HG03097 (cell line): ENCODE data around the gene FMO2.

Experiments used
- ATAC-seq: cut with Tn5 transposase; IDR thresholded peaks from one replicate; pipeline ENCODE4 v1.9.1; 2021; ENCODE audit not compliant: unreplicated experiment, low FRiP score

FMO2 gene, protein sequence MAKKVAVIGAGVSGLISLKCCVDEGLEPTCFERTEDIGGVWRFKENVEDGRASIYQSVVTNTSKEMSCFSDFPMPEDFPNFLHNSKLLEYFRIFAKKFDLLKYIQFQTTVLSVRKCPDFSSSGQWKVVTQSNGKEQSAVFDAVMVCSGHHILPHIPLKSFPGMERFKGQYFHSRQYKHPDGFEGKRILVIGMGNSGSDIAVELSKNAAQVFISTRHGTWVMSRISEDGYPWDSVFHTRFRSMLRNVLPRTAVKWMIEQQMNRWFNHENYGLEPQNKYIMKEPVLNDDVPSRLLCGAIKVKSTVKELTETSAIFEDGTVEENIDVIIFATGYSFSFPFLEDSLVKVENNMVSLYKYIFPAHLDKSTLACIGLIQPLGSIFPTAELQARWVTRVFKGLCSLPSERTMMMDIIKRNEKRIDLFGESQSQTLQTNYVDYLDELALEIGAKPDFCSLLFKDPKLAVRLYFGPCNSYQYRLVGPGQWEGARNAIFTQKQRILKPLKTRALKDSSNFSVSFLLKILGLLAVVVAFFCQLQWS

DNA sequence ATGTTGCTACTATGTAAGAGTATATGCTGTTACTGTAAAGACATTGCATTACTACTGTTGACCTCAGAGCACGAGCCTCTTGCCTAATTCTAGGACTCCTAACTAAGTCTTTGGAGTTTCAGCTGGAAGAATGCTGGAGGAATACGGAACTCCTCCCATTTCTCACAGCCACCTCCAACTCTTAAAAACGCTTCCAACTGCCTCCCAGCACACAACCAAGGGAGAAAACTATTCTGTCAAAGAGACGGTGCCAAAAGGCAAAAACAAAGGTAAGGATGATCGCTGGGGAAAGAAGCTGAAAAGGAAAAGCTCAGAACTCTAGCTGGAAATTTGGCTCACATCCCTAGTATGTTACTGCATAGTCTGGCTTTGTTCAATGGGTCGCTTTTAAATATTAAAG, at the start of gene FMO2:
Gene FMO2, plus strand, starts transcription at position 210 of the 400 bp plus-strand sequence. CDS start 414 bp downstream, outside the sequence.
- ATAC-seq, result no peak

DNA sequence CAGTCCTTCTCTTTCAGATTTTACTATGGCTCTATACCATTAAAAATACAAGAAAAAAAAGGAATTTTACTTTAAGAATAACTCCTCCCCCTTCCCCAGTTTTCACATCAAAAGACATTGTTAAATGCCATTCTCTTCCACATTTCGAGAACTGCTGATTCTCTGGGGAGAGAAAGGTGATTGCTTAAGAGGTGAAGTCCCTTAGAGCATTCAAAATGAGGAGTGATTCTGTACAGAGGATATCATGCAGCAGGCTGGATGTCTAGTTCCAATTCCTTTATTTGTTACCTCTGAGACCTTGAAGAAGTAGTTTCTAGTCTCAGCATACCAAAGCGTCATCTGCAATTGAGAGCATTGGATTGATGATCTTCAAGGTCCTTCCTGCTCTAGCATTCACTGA, 47.5 kb upstream of the FMO2 start:
- no peak for ATAC-seq

DNA sequence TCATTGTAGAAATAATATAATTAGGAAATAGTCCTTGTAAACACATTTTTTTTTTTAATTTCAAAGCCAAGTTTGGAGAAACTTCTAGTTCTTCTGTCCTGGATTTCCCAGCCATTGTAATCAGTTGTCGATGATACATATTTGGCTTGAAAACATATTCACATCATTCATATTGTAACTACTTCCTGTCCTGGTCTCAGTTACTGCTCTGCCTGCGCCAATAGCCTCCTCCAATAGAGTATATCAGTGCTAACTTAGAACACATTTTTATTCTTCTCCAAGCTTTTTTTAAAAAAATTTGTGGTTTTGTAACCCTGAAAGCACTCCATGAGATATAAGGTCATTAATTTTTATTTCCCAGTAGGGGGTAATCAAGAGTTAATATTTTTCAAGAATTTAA, 46.1 kb upstream of the FMO2 start:
- ATAC-seq, result no peak

DNA sequence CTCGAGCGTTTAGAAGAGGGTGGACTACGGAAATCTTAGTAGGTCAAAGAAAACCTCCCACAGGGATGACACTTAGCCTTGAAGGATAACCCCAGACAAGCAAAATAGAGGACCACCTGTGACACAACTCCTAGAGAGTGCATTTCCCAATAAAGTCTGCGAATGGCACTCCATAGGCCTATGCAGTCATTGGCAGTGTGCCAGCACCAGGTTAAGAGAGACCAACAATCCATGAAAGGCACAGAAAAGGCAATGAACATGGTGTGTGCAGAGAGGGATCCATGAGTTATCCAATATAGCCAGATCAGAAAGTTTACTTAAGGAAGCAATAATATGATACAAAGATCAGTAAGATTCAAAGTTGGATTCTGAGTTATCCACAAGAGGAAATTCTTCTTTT, 45.2 kb upstream of the FMO2 start:
- ATAC-seq, result no peak

DNA sequence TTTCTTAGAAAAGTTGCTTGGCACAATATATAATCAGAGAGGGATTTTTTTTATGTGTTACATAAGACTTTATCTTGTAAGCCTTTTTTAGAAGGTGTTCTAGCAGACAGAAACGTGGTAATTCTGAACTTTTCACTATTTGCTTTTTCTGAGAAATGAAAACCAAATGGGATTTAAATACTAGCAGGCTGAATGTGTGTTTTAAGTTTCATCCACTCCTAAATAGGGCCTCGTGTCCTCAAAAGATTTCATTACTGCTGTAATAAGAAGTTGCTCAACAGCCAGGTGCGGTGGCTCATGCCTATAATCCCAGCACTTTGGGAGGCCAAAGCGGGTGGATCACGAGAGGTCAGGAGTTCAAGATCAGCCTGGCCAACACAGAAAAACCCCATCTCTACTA, 44.7 kb upstream of the FMO2 start:
- no peak for ATAC-seq

DNA sequence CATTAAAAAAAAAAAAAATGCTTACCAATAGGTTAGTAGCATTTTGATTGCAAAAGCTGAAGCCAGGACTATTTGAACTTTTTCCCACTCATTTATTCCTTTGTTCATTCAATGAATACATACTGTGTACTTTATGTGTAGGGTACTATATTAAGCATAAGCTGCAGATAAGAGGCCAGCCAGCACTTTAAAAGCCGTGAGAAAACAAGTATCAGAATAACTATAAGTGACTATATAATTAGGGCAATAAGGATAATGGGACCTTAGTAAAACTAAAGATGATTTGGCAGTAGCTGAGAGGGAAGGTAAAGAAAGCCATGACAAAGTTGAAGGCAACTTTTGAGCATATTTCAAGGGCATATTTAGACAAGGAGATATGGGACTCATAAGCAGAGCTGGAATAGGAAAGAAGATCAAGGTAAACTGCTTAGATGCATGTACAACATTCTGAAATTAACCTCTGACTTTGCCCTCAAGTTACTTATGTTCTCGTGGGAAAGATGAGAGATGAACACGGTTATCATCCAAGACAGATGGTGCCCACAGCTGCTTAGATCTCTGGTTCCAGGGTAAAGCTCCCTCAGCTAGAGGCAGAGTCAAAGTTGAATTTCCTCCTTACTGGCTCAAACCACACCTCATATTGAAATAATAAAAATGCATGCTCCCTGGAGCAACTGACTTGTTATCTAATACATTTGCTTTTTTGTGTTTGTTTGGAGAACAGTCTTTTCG, 44.0 kb upstream of the FMO2 start:
- ATAC-seq, result no peak

DNA sequence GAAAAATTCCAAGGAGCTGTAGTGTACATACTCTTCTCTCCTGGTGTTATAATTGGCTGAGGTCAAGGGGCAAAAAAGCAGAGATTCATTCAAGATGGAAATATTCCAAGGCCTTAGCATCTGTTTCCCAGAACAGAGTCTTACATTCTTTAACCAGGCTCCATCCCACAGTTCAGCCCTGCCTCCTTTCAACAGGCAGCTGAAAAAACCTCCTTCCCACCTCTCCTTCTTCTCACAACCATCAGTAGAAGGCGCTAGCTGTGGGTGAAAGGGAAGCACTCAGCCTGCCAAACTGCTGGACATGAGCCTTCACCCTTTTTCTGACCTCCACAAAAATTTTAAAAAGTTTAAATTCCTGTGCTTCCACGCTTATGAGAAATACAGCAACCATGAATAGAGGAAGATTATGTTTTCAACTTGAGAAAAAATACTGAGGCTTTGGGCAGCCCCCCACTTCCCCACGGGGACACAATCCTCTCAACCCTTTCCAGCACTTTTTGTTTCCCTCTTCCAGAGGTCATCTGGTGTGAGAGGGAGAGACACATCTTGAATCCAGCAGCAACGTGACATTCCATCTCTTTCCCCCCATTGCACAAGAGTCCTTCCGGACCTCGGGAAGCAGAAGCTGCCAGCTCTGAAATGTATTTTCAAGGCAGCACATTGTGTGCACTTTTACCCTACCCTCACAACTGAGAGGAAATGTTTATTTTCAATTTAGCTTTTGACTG, 43.2 kb upstream of the FMO2 start:
- ATAC-seq, result no peak

DNA sequence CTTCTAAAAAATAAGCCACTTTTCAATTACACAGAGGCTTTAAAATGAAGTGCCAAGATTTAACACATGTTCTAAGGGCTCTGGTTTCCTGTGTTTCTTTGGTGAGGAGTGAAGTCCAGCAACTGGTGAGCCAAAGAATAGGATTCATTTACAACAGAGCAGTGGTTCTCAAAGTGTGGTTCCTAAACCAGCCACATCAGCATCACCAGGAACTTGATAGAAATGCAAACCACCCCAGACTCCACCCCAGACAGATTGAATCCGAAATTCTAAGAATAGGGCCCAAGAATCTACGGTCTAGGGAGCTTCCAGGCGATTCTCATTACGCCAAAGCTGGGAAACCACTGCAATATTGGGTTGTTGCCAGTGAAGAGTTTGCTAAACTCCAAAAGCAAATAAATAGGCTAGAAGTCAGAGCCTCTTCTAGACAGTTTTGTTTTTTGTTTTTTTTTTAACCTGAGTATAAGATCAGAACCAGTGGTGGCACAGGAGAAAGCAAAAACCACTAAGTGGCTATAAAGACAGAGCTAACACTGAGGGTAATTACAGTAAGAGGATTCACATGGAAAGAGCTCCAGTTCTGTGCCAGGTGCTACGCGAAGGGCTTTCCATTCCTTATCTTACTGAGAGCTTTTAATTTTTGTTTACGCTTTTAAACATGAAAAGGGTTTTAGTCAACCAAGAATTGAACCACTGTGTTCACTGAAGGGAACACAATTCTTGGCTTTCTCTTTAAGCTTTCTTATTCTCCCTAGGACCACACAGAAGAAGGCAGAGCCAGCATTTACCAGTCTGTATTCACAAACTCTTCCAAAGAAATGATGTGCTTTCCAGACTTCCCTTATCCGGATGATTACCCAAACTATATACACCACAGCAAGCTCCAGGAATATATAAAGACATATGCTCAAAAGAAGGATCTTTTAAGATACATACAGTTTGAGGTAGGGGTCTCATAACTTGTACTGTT, 42.4 kb upstream of the FMO2 start:
- no peak for ATAC-seq

DNA sequence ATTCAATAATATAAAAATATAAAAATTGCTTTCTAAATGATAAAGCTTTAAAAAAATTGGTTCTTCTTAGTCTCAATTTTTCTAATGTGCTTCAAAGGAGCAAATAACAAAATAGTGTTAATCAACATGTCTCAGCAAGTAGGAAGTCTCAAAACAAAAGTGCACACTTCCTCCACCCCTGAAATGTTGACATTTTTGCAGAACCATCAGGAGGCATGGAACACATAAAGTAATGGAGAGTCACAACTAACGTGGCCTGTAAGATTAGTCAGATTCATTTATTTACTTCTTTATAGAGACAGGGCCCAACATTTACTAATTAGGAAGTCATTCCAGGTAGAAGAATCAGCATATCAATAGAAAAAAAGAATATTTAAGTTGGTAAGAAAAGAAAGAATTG, 34.9 kb upstream of the FMO2 start:
- ATAC-seq, result no peak

DNA sequence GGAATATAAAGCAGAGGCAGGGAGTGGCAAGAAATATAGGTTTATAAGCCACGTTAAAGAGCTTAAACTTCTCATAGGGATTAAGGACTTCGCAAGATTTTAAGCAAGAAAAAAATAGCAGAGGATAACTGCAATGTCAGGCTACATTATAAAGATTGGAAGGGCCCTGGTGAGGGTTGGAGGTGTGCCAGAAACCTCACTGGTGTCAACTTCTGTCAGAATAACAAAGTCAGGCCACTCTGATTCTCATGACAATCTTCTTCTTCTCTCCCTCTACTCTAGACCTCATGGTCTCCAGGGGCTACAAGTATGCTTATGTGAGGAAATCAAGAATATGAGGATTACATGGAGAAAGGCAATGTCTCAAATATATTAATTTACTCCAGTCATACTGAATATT, 32.6 kb upstream of the FMO2 start:
- ATAC-seq, result no peak

DNA sequence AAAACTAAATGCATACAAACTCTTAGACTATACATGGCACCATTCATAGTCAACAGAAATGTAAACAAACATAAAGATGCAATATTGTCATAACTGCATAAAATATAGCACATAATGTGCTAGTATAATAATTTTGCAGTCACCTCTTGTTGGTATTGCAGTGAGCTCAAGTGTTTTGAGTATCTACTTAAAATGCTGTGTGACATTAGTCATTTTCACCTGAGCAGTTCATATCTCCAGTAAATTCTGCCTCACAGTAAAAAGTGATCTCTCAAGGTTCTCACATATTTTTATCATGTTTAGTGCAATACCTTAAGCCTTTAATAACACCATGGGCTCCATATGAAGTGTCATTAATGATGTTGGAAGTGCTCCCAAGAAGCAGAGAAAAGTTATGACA, 29.6 kb upstream of the FMO2 start:
- ATAC-seq, result no peak

DNA sequence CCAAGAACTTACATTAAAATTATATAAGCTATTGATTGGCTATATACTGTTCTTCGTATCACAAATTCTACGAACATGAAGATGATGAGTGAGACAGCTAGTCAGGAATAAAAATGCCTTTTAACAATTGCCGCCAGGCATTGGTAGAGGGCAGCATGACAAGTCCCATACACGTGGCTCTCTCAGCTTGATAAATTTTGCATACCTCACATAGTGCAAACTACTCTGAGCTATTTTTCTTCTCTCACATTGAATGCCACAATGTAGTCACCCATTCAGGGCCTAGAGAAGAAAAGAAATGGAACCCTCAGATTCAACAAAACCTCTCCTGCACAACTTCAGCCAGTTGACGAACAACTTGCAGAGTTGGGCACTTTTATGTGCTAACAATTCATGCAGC, 27.0 kb upstream of the FMO2 start:
- no peak for ATAC-seq

DNA sequence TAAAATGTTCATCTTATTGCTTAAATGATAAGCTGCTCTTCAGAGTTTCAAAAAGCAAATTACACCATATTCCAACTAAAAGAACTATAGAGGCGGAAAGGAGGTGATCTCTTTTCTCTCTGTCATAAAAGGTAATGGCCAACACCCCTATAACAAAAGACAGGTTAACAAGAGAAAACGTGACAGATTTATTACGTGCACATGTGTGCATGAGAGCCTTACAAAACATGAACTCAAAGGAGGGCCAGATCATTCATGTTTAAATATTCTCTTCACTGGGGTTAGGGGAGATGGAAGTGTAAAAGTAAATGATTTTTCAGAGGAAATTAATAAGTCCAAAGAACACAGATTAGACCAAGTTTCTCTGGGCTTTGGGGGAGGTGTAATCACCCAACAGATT, 26.5 kb upstream of the FMO2 start:
- ATAC-seq, result no peak

DNA sequence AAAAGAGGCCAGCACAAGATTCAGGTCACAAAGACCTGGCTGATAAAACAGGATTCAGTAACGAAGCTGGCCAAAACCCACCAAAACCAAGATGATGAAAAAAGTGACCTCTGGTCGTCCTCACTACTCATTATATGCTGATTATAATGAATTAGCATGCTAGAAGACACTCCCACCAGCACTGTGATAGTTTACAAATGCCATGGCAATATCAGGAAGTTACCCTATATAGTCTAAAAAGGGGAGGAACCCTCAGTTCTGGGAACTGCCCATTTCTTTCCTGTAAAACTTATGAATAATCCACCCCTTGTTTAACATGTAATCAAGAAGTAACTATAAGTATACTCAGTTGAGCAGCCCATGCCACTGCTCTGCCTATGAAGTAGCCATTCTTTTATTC, 26.0 kb upstream of the FMO2 start:
- no peak for ATAC-seq

DNA sequence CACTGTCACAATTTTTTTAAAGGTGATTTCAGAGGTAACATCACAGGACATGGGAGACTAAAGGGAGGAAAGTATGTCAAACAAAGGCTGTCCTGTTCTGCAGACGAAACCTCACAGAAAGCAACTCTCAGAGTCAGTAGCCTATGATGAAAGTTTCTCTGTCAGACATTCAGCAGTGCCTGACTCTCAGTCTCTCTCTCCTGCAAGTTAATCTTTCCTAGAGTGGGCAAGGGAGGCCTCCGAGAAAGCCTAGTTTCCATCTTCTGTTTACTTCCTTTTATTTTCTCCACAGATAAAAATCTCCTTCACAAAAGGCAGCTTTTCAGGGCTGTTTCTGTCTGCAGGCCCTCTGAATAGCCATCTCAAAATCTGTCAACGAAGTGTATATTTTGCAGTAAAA, 24.9 kb upstream of the FMO2 start:
- no peak for ATAC-seq

DNA sequence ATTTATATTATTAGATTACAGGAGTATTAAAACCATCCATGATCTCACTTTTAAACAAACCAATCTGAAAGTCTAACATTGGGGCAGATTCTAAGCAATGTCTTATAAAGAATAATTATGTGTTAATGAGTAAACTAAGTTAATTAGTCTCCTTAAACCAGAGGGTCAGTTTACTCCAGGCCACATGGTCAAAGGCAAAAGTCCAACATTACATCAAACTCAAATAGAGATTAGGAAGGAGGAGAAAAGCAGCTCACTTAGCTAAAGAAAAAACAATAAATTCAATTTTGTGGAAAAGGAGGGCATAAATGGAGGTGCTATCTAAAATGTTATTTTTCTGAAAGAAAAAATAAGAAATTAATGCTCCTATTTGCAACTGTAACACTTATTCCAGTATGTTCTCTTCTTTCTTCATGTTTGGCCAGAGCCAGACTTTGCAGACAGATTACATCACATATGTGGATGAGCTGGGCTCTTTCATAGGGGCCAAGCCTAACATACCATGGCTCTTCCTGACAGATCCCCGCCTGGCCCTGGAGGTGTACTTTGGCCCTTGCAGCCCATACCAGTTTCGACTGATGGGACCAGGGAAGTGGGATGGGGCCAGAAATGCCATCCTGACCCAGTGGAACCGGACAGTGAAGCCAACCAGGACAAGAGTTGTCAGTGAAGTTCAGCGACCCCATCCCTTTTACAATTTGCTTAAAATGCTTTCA, 24.3 kb upstream of the FMO2 start:
- ATAC-seq, result no peak

DNA sequence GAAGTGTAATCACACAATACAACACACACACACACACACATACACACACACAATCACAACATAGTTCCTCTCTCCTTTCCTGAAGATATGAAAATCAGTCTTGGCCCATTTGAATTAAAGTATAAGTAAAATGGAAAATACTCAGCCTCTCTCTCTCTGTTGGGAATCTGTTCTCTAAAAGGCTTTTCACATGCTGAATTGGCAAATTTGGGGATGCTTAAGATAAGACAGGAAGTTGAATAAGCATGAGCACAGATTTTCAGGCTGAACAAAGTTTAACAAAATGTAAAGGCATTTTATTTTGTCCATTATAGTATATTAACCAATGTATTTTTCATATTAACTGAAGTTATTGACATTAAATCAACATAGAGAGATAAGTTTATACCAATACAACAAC, 23.7 kb upstream of the FMO2 start:
- ATAC-seq, result no peak

DNA sequence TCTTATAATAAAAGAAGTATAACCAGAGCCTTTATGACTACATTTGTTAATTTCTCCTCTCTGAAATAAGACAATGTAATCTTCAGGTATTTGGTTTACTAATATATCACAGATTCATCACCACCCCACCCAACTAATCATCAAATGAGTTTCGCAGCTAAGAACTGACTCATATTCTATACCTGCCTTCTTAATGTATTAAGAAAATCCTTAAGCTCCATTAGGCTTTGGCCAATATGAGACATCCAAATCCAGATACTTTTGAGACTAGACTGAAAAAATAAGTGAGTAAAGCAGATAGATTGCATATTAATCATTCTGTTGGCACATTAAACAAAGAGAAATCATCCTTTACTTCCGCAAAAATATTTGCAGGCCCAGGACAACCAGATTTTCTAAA, 18.7 kb upstream of the FMO2 start:
- no peak for ATAC-seq

DNA sequence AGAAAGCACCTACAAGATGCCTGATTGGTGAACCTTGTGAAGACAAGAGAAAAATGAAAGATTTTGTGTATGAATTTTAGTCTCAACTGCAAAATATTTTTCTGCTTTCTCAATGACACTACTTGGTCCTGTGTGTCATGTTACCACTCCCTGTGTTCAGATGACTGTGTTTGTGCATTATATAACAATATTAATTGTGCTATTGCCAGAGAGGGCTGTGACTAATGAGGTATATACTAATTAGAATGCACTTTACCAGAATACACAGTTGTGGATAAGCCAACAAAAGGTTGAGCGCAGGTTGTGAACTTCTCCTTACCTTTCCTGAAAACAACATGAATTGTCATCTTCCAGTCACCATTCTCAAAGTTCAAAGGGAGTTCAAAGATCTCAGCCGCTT, 17.3 kb upstream of the FMO2 start:
- ATAC-seq, result no peak

DNA sequence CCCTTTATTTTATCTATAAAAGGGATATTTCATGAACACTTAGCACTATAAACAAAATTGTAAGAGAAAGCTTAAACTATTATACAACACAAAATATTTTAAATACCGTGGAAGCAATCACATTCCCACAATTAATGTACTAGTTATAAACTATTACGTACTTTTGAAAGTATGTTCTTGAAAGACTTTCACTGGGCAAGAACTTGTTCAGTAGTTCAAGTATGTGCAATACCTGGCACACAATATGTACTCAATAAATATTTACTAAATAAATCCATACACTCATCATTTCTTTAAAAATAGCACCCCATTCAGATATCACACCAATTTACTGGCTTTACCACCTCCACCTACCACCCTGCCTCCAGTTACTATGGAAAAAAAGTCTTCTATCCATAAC, 12.6 kb upstream of the FMO2 start:
- no peak for ATAC-seq
